A673 (cell line): ENCODE data around the gene FBXO34. TPM values are rescaled to one million over a fixed set of nuclear protein-coding genes. Genes with fewer than 3 reads are reported as not detected.

Experiments used
- BruUV-seq: library from RNA; stranded (reverse); fragments of 400-500 nt; replicated peaks from 2 replicates; lab custom pipeline; 2021; lab: Mats Ljungman, UMichigan
- CTCF ChIA-PET: fragments of 300-600 bp; sonication (Branson Sonifier 250); formaldehyde crosslinking; loops from one replicate; lab custom pipeline; 2022; ENCODE audit warnings: antibody characterized with exemption; lab: Charles Lee
- POLR2A ChIA-PET: fragments of 300-600 bp; sonication (Branson Sonifier 250); formaldehyde crosslinking; loops from one replicate; lab custom pipeline; 2022; ENCODE audit warnings: antibody characterized with exemption; ENCODE audit not compliant: low non-redundant PET; lab: Charles Lee
- DNase-seq: peaks from one replicate; pipeline ENCODE4 v3.0.0-alpha.2; 2015; ENCODE audit warnings: low spot score
- H3K27ac ChIP-seq: fragments of 200-600 bp; sonication (generic); 2 replicates; pipeline ENCODE4 v1.5.1; 2016; ENCODE audit warnings: mixed run types, low read depth, mild to moderate bottlenecking, mixed read lengths, antibody characterized with exemption, low read length; ENCODE audit not compliant: poor library complexity, severe bottlenecking
- H3K27me3 ChIP-seq: fragments of 200-600 bp; sonication (generic); replicated peaks from 2 replicates; pipeline ENCODE4 v1.6.1; 2017; ENCODE audit warnings: mixed run types, low read depth, mild to moderate bottlenecking, mixed read lengths, antibody characterized with exemption, low read length; ENCODE audit not compliant: insufficient read depth, poor library complexity
- H3K36me3 ChIP-seq: fragments of 200-600 bp; sonication (generic); 2 replicates; pipeline ENCODE4 v1.6.1; 2016; ENCODE audit warnings: mixed run types, mild to moderate bottlenecking, mixed read lengths, antibody characterized with exemption, low read length; ENCODE audit not compliant: insufficient read depth, poor library complexity, severe bottlenecking
- H3K4me1 ChIP-seq: fragments of 200-600 bp; sonication (generic); 2 replicates; pipeline ENCODE4 v1.6.1; 2017; ENCODE audit warnings: mixed run types, mild to moderate bottlenecking, mixed read lengths, antibody characterized with exemption, low read length; ENCODE audit not compliant: insufficient read depth, poor library complexity, severe bottlenecking
- H3K4me3 ChIP-seq: fragments of 200-600 bp; sonication (generic); 2 replicates; pipeline ENCODE4 v1.5.1; 2016; ENCODE audit warnings: low read depth, mixed run types, mild to moderate bottlenecking, mixed read lengths, low read length; ENCODE audit not compliant: poor library complexity, severe bottlenecking
- H3K9me3 ChIP-seq: fragments of 200-600 bp; sonication (generic); 2 replicates; pipeline ENCODE4 v1.6.1; 2016; ENCODE audit warnings: mixed run types, low read depth, mild to moderate bottlenecking, mixed read lengths, antibody characterized with exemption, low read length; ENCODE audit not compliant: poor library complexity, severe bottlenecking
- EZH2 ChIP-seq: fragments of 200-600 bp; sonication (generic); IDR thresholded peaks from 2 replicates; pipeline ENCODE4 v1.6.1; 2017; ENCODE audit warnings: borderline replicate concordance, low read depth, mild to moderate bottlenecking, mixed read lengths, antibody characterized with exemption, low read length; ENCODE audit not compliant: poor library complexity, severe bottlenecking
- intact Hi-C: fragments of 100-400 bp; cut with micrococcal nuclease; formaldehyde crosslinking; loops from one replicate; pipeline ENCODE4 v1.10.0; 2022; ENCODE audit not compliant: unreplicated experiment
- total RNA-seq: library from RNA; stranded (reverse); gene quantifications from 2 replicates; pipeline ENCODE4 v1.2.3, GENCODE V29; 2021
- TF ChIP-seq, protein P1 (sequence below): fragments of 300-800, 200-600 bp; sonication (generic); conservative IDR thresholded peaks from 2 replicates; pipeline ENCODE4 v1.5.1; 2017; ENCODE audit warnings: low read depth, mild to moderate bottlenecking, antibody characterized with exemption, low read length, moderate library complexity, mixed read lengths

The FBXO34 gene
- total RNA-seq, 1 experiment from 2014 or later = 20.9 TPM

DNA sequence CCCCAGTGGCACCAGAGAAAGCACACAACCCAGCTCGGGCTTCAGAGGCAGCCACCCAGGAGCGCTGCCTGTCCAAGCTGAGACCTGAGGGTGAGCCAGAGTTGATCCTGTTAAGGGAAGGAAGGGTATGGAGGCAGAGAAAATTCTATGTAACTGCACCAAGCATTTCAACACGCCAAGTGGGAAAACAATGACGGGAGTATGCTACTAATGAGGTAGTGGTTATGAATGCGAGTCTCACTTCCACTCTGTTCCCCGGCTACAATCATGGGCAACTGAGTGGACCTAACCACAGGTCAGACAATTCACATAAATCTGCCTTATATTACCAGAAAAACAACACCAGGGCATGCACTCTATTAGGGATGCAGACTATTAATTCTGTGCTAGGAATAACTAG lies 130.5 kb downstream of the FBXO34 start:
- Histone ChIP-seq H3K27me3 (no peaks in the 10 kb centered on the region), H3K36me3 (no peaks in the 10 kb centered on the region), H3K4me1 (no peaks in the 10 kb centered on the region), H3K27ac (no peak overlapping the region), H3K4me3 (no peak overlapping the region), H3K9me3 (no peaks in the 10 kb centered on the region)
- intact Hi-C loops = no loop called here
- ChIA-PET POLR2A (no interaction called here), CTCF (no interaction called here)
- no TSS peak for BruUV-seq
- no peak for DNase-seq
- TF ChIP-seq EZH2 = no peak
- TF ChIP-seq, protein P1, sequence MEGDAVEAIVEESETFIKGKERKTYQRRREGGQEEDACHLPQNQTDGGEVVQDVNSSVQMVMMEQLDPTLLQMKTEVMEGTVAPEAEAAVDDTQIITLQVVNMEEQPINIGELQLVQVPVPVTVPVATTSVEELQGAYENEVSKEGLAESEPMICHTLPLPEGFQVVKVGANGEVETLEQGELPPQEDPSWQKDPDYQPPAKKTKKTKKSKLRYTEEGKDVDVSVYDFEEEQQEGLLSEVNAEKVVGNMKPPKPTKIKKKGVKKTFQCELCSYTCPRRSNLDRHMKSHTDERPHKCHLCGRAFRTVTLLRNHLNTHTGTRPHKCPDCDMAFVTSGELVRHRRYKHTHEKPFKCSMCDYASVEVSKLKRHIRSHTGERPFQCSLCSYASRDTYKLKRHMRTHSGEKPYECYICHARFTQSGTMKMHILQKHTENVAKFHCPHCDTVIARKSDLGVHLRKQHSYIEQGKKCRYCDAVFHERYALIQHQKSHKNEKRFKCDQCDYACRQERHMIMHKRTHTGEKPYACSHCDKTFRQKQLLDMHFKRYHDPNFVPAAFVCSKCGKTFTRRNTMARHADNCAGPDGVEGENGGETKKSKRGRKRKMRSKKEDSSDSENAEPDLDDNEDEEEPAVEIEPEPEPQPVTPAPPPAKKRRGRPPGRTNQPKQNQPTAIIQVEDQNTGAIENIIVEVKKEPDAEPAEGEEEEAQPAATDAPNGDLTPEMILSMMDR = no peak

Other genes starting within 250 kb of the FBXO34 start
- 47.7 and 52.7 TPM in 2 replicates for gene WDHD1, start 244.3 kb upstream of the FBXO34 start, total RNA-seq
- gene SOCS4, start 244.2 kb upstream of the FBXO34 start, total RNA-seq = 32.1 and 35.5 TPM in 2 replicates
- gene MAPK1IP1L, start 219.8 kb upstream of the FBXO34 start, total RNA-seq = 150 and 164 TPM in 2 replicates
- 11.0 and 13.3 TPM in 2 replicates for gene LGALS3, start 142.2 kb upstream of the FBXO34 start, total RNA-seq
- 143 and 144 TPM in 2 replicates for gene DLGAP5, start 79.8 kb upstream of the FBXO34 start, total RNA-seq
- 10.4 and 10.9 TPM in 2 replicates for gene ATG14, start 140.4 kb downstream of the FBXO34 start, total RNA-seq
- not detected in 2 replicates for gene TBPL2, start 169.2 kb downstream of the FBXO34 start, total RNA-seq